Measurements from ENCODE around the gene UQCR11.

Gene UQCR11

DNA sequence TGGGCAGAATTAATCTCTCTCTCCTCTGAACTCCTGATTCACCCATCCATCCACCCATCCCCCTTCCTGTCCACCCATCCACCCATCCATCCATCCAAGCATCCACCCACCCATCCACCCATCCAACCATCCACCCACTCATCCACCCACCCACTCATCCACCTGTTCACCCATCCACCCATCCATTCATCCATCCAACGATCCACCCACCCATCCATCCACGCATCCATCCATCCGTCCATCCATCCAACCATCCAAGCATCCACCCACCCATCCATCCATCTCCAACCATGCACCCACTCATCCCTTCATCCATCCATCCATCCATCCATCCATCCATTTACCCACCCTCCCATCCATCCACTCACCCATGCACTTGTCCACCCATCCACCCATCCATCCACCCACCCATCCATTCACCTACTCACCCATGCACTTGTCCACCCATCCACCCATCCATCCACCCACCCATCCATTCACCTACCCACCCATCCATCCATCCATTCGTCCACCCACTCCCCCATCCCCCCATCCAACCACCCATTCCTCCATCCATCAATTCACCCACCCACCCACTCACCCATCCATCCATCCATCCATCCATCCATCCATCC is 55.8 kb downstream of the UQCR11 start:
- TF ChIP-seq FOXM1 (IDR thresholded peaks at IDR 0.05; ENCODE audit: borderline replicate concordance, low read depth) (no peak), TAF1 (IDR thresholded peaks at IDR 0.05; ENCODE audit: low read depth) (no peak), RAD21 (IDR thresholded peaks at IDR 0.05; ENCODE audit: low read depth) (no peak), TCF12 (IDR thresholded peaks at IDR 0.05; ENCODE audit: low read depth) (no peak), EP300 (IDR thresholded peaks at IDR 0.05; ENCODE audit: borderline replicate concordance) (no peak), TEAD4 (IDR thresholded peaks at IDR 0.05) (no peak)
- TF ChIP-seq, protein P1, sequence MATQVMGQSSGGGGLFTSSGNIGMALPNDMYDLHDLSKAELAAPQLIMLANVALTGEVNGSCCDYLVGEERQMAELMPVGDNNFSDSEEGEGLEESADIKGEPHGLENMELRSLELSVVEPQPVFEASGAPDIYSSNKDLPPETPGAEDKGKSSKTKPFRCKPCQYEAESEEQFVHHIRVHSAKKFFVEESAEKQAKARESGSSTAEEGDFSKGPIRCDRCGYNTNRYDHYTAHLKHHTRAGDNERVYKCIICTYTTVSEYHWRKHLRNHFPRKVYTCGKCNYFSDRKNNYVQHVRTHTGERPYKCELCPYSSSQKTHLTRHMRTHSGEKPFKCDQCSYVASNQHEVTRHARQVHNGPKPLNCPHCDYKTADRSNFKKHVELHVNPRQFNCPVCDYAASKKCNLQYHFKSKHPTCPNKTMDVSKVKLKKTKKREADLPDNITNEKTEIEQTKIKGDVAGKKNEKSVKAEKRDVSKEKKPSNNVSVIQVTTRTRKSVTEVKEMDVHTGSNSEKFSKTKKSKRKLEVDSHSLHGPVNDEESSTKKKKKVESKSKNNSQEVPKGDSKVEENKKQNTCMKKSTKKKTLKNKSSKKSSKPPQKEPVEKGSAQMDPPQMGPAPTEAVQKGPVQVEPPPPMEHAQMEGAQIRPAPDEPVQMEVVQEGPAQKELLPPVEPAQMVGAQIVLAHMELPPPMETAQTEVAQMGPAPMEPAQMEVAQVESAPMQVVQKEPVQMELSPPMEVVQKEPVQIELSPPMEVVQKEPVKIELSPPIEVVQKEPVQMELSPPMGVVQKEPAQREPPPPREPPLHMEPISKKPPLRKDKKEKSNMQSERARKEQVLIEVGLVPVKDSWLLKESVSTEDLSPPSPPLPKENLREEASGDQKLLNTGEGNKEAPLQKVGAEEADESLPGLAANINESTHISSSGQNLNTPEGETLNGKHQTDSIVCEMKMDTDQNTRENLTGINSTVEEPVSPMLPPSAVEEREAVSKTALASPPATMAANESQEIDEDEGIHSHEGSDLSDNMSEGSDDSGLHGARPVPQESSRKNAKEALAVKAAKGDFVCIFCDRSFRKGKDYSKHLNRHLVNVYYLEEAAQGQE (IDR thresholded peaks at IDR 0.05; ENCODE audit: low read depth), result no peak
